GM12874 (cell line): ENCODE measurements around the gene RAB11FIP5.
A peak's percentile ranks its signal among the peaks of the same experiment; 100 is the strongest.

ENCODE experiments used
- CTCF ChIP-seq: IDR thresholded peaks from 2 replicates; pipeline ENCODE4 v1.5.1; 2011; ENCODE audit warnings: low read depth, mild to moderate bottlenecking, control low read depth, low read length, moderate library complexity; ENCODE audit not compliant: insufficient read depth

The RAB11FIP5 gene

DNA sequence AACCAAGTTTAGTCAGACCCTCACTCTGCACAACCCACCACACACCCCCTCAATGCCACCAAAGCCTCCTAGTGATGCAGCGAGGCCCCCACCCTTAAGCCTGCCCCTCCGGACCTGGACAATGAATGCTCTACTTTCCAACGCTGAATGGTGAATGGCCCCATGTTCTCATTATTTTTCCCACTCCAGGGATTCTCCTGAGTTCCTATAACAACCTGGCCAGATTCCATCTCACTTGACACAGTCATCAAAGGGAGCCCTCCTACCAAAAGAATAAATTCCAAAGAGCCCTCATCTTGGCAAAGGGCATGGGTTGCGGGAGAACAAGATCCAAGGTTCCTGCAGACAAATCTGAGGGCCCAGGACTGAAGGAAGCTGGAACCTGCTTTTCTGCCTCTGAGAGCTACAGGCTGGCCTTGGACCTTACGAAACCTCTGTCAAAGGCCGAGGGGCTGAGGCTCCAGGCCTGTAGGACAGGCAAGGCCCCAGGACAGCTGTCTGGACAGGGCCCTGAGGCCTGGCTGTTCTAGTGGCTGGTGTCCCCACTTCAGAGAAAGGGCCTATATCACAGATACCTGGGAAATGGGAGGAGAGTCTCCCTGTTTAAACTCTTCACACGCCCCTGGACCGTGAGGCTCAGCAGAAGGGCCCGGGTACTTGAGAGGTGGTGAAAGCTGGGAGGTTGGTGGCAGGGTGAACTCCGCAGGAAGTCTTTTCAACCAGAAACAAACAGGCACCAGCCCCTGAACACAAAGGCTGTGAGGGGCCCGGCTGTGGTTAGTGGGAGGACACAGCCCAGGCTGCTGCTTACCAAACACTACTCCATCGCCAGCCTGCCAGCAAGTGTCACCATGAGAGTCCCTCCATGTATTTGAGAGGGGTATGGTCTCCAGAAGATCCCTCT, 68.6 kb downstream of the RAB11FIP5 start:
- TF ChIP-seq CTCF = no peak

DNA sequence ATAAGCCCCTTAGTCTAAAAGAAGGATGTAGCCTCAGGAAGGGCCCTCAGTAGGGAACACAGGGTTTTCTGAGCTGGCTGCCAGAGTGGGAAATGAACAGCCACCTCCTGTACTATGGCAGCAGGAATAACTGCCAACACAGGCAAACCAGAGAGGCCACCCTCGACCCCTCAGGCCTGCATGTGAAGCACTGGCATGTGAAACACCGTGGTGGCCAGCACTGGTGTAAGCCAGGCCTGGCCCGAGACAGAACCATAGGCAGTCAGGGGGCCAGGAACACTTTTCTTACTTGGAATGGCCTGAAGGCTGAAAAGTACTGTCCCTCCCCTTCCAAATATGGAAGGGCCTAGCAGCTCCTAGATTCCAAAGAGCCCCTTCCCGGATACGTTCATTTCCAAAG, 69.5 kb downstream of the RAB11FIP5 start:
- TF ChIP-seq CTCF = no peak

DNA sequence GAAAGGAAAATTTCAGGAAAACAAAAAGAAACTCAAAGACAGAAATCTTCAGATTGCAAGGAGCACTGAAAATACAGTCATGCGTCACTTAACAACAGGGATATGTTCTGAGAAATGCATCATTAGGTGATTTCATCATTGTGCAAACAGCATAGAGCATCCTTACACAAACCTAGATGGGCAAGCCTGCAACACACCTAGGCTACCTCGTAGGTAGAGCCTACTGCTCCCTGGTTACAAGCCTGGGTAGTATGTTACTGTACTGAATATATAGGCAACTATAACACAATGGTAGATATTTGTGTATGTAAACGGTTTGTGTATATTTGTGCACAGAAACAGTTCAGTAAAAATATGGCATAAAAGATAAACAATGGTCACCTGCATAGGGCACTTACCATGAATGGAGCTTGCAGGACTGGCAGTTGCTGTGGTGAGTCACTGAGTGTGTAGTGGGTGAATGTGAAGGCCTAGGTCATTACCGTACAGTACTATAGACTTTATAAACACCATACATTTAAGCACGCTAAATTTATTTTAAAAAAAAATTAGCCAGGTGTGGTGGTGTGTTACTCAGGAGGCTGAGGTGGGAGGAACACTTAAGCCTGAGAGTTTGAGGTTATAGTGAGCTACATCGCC, 74.7 kb downstream of the RAB11FIP5 start:
- no peak for TF ChIP-seq CTCF

DNA sequence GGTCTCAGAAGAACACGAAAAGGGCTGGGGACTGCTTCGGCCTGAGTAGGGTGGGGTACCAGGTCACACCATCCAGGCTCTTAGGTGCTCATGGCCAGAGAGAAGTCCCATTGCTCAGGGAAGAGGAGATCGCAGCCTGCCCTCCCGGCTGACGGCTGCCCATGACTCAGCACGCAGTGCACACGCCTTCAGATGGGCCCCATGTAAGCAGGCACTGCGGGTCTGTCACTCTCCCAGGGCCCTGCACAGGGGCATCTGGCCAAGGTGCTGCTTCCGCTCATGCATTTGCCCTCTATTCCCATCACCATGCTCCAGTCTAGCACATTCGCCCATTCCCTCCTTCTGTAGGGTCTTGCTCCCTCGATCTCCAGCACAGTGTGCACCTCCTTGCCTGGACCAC, 76.0 kb downstream of the RAB11FIP5 start:
- no peak for TF ChIP-seq CTCF

GRCh38 chr2:73035899-73036711, 76.6 kb downstream of the RAB11FIP5 start:
- peak; percentile 30; the same call in 1 of the 2 replicates for TF ChIP-seq CTCF

- TF ChIP-seq CTCF = no peak
These were observed 77.9 kb downstream of the RAB11FIP5 start for GRCh38 chr2:73034661-73035375.
